Measurements from ENCODE around the gene CCR8. TPM values are rescaled to one million over a fixed set of nuclear protein-coding genes. Genes with fewer than 3 reads are reported as not detected.

Gene CCR8
- total RNA-seq, 1 experiment from 2014 or later, result not detected

DNA sequence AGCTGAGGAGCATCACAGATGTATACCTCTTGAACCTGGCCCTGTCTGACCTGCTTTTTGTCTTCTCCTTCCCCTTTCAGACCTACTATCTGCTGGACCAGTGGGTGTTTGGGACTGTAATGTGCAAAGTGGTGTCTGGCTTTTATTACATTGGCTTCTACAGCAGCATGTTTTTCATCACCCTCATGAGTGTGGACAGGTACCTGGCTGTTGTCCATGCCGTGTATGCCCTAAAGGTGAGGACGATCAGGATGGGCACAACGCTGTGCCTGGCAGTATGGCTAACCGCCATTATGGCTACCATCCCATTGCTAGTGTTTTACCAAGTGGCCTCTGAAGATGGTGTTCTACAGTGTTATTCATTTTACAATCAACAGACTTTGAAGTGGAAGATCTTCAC, 3.0 kb downstream of the CCR8 start:
- Histone ChIP-seq H3K4me2 (ENCODE audit: low read depth, low read length, poor library complexity, severe bottlenecking) (no peak overlapping the region), H4K20me1 (ENCODE audit: insufficient read depth, low read depth, low read length) (no peaks in the 10 kb centered on the region), H3K4me3 (ENCODE audit: low read length) (no peak overlapping the region), H3K9ac (ENCODE audit: low read length) (no peak overlapping the region), H3K27me3 (ENCODE audit: low read length) (no peaks in the 10 kb centered on the region), H3K9me2 (replicated peaks; ENCODE audit: insufficient read depth, low read length) (no peaks in the 10 kb centered on the region), H3K4me1 (ENCODE audit: low read length) (no peaks in the 10 kb centered on the region), H3K9me3 (ENCODE audit: low read length) (no peaks in the 10 kb centered on the region), H3K36me3 (ENCODE audit: insufficient read depth, low read length) (no peaks in the 10 kb centered on the region), H2AFZ (ENCODE audit: low read length) (no peak overlapping the region), H3K27ac (ENCODE audit: low read length) (no peak overlapping the region), H3K79me2 (ENCODE audit: low read length) (no peaks in the 10 kb centered on the region)
- no peak for DNase-seq

DNA sequence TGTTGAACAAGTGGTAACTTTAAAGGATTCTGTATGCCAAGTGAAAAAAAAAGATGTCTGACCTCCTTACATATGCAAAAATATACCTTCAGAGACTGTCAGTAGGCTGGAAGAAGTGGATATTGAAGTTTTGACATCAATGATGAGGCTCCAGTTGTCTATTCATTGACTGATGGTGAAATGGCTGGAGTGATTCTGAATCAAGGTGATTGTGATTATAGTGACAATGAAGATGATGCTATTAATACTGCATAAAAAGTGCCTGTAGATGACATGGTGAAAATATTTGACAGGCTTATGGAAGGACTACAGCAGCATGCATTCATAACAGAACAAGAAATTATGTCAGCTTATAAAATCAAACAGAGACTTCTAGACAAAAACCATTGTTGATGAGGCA, 4.1 kb downstream of the CCR8 start:
- Histone ChIP-seq H3K27ac (ENCODE audit: low read length) (no peak overlapping the region), H3K9me2 (replicated peaks; ENCODE audit: insufficient read depth, low read length) (no peaks in the 10 kb centered on the region), H3K27me3 (ENCODE audit: low read length) (no peaks in the 10 kb centered on the region), H3K9me3 (ENCODE audit: low read length) (no peaks in the 10 kb centered on the region), H3K79me2 (ENCODE audit: low read length) (no peaks in the 10 kb centered on the region), H4K20me1 (ENCODE audit: insufficient read depth, low read depth, low read length) (no peaks in the 10 kb centered on the region), H3K9ac (ENCODE audit: low read length) (no peak overlapping the region), H3K4me2 (ENCODE audit: low read depth, low read length, poor library complexity, severe bottlenecking) (no peak overlapping the region), H2AFZ (ENCODE audit: low read length) (no peak overlapping the region), H3K4me1 (ENCODE audit: low read length) (no peaks in the 10 kb centered on the region), H3K4me3 (ENCODE audit: low read length) (no peak overlapping the region), H3K36me3 (ENCODE audit: insufficient read depth, low read length) (no peaks in the 10 kb centered on the region)
- no peak for DNase-seq

DNA sequence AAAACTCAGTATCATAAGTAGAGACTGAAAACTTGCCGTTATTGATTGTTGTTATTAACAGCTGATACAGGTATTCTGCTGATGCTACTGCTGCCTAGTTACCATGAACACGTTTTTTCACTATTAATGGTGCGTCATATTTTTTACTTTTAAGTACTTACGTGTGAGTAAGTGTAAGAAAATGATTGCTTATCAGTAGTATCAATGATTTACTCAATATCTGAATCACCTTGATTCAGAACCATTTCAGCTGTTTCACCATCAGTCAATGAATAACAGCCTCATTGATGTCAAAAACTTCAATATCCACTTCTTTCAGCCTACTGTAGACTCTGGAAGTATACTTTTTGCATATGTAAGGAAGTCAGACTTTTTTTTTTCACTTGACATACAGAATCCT, 4.7 kb downstream of the CCR8 start:
- no peaks in the 10 kb centered on the region for H3K4me1 ChIP-seq (ENCODE audit: low read length)
- no peak overlapping the region for H3K4me3 ChIP-seq (ENCODE audit: low read length)
- H3K4me2 ChIP-seq (ENCODE audit: low read depth, low read length, poor library complexity, severe bottlenecking), result no peak overlapping the region
- H3K27me3 ChIP-seq (ENCODE audit: low read length), result no peaks in the 10 kb centered on the region
- H3K79me2 ChIP-seq (ENCODE audit: low read length), result no peaks in the 10 kb centered on the region
- no peak overlapping the region for H3K9ac ChIP-seq (ENCODE audit: low read length)
- H3K9me3 ChIP-seq (ENCODE audit: low read length), result no peaks in the 10 kb centered on the region
- no peaks in the 10 kb centered on the region for H3K36me3 ChIP-seq (ENCODE audit: insufficient read depth, low read length)
- H3K9me2 ChIP-seq (replicated peaks; ENCODE audit: insufficient read depth, low read length), result no peaks in the 10 kb centered on the region
- no peak for DNase-seq
- H4K20me1 ChIP-seq (ENCODE audit: insufficient read depth, low read depth, low read length), result no peaks in the 10 kb centered on the region
- H2AFZ ChIP-seq (ENCODE audit: low read length), result no peak overlapping the region
- H3K27ac ChIP-seq (ENCODE audit: low read length), result no peak overlapping the region

DNA sequence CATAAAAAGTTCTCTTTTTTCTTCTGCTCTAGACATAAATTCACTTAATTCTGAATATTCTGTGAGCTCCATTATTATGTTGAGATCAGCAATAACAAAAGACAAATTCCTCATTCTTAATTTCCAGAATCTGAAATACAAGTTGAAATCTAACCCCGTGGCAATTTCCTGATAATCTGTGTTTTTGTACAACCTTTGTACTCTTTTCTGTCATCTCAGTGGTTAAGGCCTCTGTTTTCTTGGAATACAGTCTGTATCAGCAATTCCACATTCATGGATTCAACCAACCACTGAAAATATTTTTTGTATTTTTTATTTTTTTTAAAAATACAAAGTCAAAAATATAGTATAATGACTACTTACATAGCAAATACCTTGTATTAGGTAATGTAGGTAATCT, 8.7 kb downstream of the CCR8 start:
- no peak for DNase-seq

DNA sequence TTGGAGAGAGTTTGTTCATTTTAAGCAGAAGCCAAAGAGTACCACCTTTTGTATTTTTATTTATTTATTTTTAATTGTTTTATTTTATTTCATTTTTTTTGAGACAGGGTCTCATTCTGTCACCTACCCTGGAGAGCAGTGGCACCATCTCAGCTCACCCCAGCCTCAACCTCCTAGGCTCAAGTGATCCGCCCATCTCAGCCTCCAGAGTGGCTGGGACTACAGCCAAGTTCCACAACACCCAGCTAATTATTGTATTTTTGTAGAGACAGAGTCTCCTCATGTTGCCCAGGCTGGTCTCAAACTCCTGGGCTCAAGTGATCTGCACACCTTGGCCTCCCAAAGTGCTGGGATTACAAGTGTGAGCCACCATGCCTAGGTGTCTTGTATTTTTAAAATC, 9.6 kb downstream of the CCR8 start:
- no peak overlapping the region for H3K27ac ChIP-seq (ENCODE audit: low read length)
- no peaks in the 10 kb centered on the region for H4K20me1 ChIP-seq (ENCODE audit: insufficient read depth, low read depth, low read length)
- no peak overlapping the region for H3K4me2 ChIP-seq (ENCODE audit: low read depth, low read length, poor library complexity, severe bottlenecking)
- DNase-seq, result no peak
- no peaks in the 10 kb centered on the region; the same call in 1 of the 2 replicates for H3K27me3 ChIP-seq (ENCODE audit: low read length)
- no peak overlapping the region for H2AFZ ChIP-seq (ENCODE audit: low read length)
- no peaks in the 10 kb centered on the region for H3K4me1 ChIP-seq (ENCODE audit: low read length)
- H3K36me3 ChIP-seq (ENCODE audit: insufficient read depth, low read length), result no peaks in the 10 kb centered on the region
- H3K79me2 ChIP-seq (ENCODE audit: low read length), result no peaks in the 10 kb centered on the region
- no peaks in the 10 kb centered on the region for H3K9me3 ChIP-seq (ENCODE audit: low read length)
- H3K4me3 ChIP-seq (ENCODE audit: low read length), result no peak overlapping the region
- H3K9ac ChIP-seq (ENCODE audit: low read length), result no peak overlapping the region
- H3K9me2 ChIP-seq (replicated peaks; ENCODE audit: insufficient read depth, low read length), result no peaks in the 10 kb centered on the region

More for the DNA sequence above, 8.7 kb downstream of the CCR8 start:
- no peak overlapping the region for H2AFZ ChIP-seq (ENCODE audit: low read length)
- H3K79me2 ChIP-seq (ENCODE audit: low read length), result no peaks in the 10 kb centered on the region
- H3K36me3 ChIP-seq (ENCODE audit: insufficient read depth, low read length), result no peaks in the 10 kb centered on the region
- H3K27me3 ChIP-seq (ENCODE audit: low read length), result no peaks in the 10 kb centered on the region; the same call in 1 of the 2 replicates
- no peak overlapping the region for H3K27ac ChIP-seq (ENCODE audit: low read length)
- H4K20me1 ChIP-seq (ENCODE audit: insufficient read depth, low read depth, low read length), result no peaks in the 10 kb centered on the region
- H3K9ac ChIP-seq (ENCODE audit: low read length), result no peak overlapping the region
- H3K9me3 ChIP-seq (ENCODE audit: low read length), result no peaks in the 10 kb centered on the region
- no peak overlapping the region for H3K4me2 ChIP-seq (ENCODE audit: low read depth, low read length, poor library complexity, severe bottlenecking)
- H3K4me1 ChIP-seq (ENCODE audit: low read length), result no peaks in the 10 kb centered on the region
- H3K4me3 ChIP-seq (ENCODE audit: low read length), result no peak overlapping the region
- no peaks in the 10 kb centered on the region for H3K9me2 ChIP-seq (replicated peaks; ENCODE audit: insufficient read depth, low read length)

- H4K20me1 ChIP-seq (ENCODE audit: insufficient read depth, low read depth, low read length), result no peaks in the 10 kb centered on the region; the same call in 1 of the 2 replicates
- H3K9me2 ChIP-seq (replicated peaks; ENCODE audit: insufficient read depth, low read length), result no peaks in the 10 kb centered on the region
- no peak overlapping the region for H3K4me3 ChIP-seq (ENCODE audit: low read length)
- no peak for DNase-seq
- no peaks in the 10 kb centered on the region; the same call in 1 of the 2 replicates for H3K27me3 ChIP-seq (ENCODE audit: low read length)
- H3K36me3 ChIP-seq (ENCODE audit: insufficient read depth, low read length), result no peaks in the 10 kb centered on the region
- no peaks in the 10 kb centered on the region for H3K79me2 ChIP-seq (ENCODE audit: low read length)
- H3K9me3 ChIP-seq (ENCODE audit: low read length), result no peaks in the 10 kb centered on the region
- H3K9ac ChIP-seq (ENCODE audit: low read length), result no peak overlapping the region
- H3K4me2 ChIP-seq (ENCODE audit: low read depth, low read length, poor library complexity, severe bottlenecking), result no peak overlapping the region
- H2AFZ ChIP-seq (ENCODE audit: low read length), result no peak overlapping the region
- no peak overlapping the region for H3K27ac ChIP-seq (ENCODE audit: low read length)
- H3K4me1 ChIP-seq (ENCODE audit: low read length), result no peaks in the 10 kb centered on the region
Observed at GRCh38 chr3:39343076-39343717, 13.7 kb downstream of the CCR8 start.

DNA sequence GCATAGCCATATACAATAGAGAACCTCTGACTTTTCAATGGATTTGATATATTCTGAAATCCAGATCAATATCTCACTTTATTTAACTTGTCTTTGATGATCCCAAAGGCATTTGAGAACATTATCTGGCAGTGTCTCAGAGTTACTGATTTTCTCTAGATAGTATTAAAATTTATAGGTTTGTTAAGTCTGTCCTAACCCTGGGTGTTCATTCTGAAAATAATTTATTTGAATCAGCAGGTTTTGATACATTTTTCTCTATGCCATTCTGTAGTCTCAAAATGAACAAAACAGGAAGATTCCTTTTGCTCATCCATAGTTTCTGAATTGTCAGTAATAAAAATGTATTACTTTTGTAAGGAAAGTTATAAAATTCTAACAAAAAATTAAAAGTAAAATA, 14.3 kb downstream of the CCR8 start:
- no peak for DNase-seq
- H3K9me3 ChIP-seq (ENCODE audit: low read length), result no peaks in the 10 kb centered on the region

GRCh38 chr3:39344746-39345344, 15.3 kb downstream of the CCR8 start:
- Histone ChIP-seq H3K9me3 (ENCODE audit: low read length) (no peaks in the 10 kb centered on the region), H3K36me3 (ENCODE audit: insufficient read depth, low read length) (no peaks in the 10 kb centered on the region), H3K4me2 (ENCODE audit: low read depth, low read length, poor library complexity, severe bottlenecking) (no peak overlapping the region)

More for the DNA sequence above, 14.3 kb downstream of the CCR8 start:
- H3K36me3 ChIP-seq (ENCODE audit: insufficient read depth, low read length), result no peaks in the 10 kb centered on the region
- H3K4me2 ChIP-seq (ENCODE audit: low read depth, low read length, poor library complexity, severe bottlenecking), result no peak overlapping the region
- H3K4me3 ChIP-seq (ENCODE audit: low read length), result no peak overlapping the region
- no peaks in the 10 kb centered on the region for H3K79me2 ChIP-seq (ENCODE audit: low read length)
- H3K27ac ChIP-seq (ENCODE audit: low read length), result no peak overlapping the region
- no peaks in the 10 kb centered on the region; the same call in 1 of the 2 replicates for H3K27me3 ChIP-seq (ENCODE audit: low read length)
- no peak overlapping the region for H3K9ac ChIP-seq (ENCODE audit: low read length)
- H4K20me1 ChIP-seq (ENCODE audit: insufficient read depth, low read depth, low read length), result no peaks in the 10 kb centered on the region; the same call in 1 of the 2 replicates
- no peaks in the 10 kb centered on the region for H3K9me2 ChIP-seq (replicated peaks; ENCODE audit: insufficient read depth, low read length)
- no peak overlapping the region for H2AFZ ChIP-seq (ENCODE audit: low read length)
- H3K4me1 ChIP-seq (ENCODE audit: low read length), result no peaks in the 10 kb centered on the region

More at GRCh38 chr3:39344746-39345344, 15.3 kb downstream of the CCR8 start:
- Histone ChIP-seq H3K79me2 (ENCODE audit: low read length) (no peaks in the 10 kb centered on the region), H4K20me1 (ENCODE audit: insufficient read depth, low read depth, low read length) (no peaks in the 10 kb centered on the region; the same call in 1 of the 2 replicates), H3K4me1 (ENCODE audit: low read length) (no peaks in the 10 kb centered on the region), H2AFZ (ENCODE audit: low read length) (no peak overlapping the region), H3K27ac (ENCODE audit: low read length) (no peak overlapping the region), H3K4me3 (ENCODE audit: low read length) (no peak overlapping the region), H3K9ac (ENCODE audit: low read length) (no peak overlapping the region), H3K9me2 (replicated peaks; ENCODE audit: insufficient read depth, low read length) (no peaks in the 10 kb centered on the region), H3K27me3 (ENCODE audit: low read length) (no peaks in the 10 kb centered on the region; the same call in 1 of the 2 replicates)
- no peak for DNase-seq
